ENCODE data around the gene LASP1. TPM values are rescaled to one million over a fixed set of nuclear protein-coding genes. Genes with fewer than 3 reads are reported as not detected.
"Not testable (repeated sequence)": the region's sequence is repeated elsewhere in the genome, so short reads cannot be mapped to it uniquely, and the experiment has no call there.

The LASP1 gene
- total RNA-seq, 3 donors from 2014 or later, result 74.7 to 109 (median 88.2) TPM

- Mint-ChIP-seq H3K27me3 (ENCODE audit: low read depth) (no peaks in the 10 kb centered on the region), H3K4me1 (ENCODE audit: low read depth) (peaks cover 13% of the 10 kb centered on the region), H3K4me3 (no peak overlapping the region), H3K36me3 (ENCODE audit: insufficient read depth) (peaks cover 30% of the 10 kb centered on the region), H3K9me3 (no peaks in the 10 kb centered on the region)
- DNase-seq (no peak), ATAC-seq (no peak)
Observed at GRCh38 chr17:38918129-38918913, 48.5 kb downstream of the LASP1 start.

GRCh38 chr17:38918916-38919315 lies 49.1 kb downstream of the LASP1 start:
- Mint-ChIP-seq H3K4me1 (ENCODE audit: low read depth) (peaks cover 14% of the 10 kb centered on the region), H3K9me3 (no peaks in the 10 kb centered on the region), H3K36me3 (ENCODE audit: insufficient read depth) (peaks cover 29% of the 10 kb centered on the region), H3K27me3 (ENCODE audit: low read depth) (no peaks in the 10 kb centered on the region), H3K4me3 (no peak overlapping the region)
- DNase-seq, result no peak
- ATAC-seq, result no peak

GRCh38 chr17:38919316-38920078 lies 49.6 kb downstream of the LASP1 start:
- no peak for ATAC-seq
- Mint-ChIP-seq H3K27me3 (ENCODE audit: low read depth) (no peaks in the 10 kb centered on the region), H3K9me3 (no peaks in the 10 kb centered on the region)

GRCh38 chr17:38920374-38921291 lies 50.8 kb downstream of the LASP1 start:
- H3K4me3 Mint-ChIP-seq, result no peak overlapping the region
- no peaks in the 10 kb centered on the region for H3K9me3 Mint-ChIP-seq
- ATAC-seq (no peak), DNase-seq (no peak)
- H3K27me3 Mint-ChIP-seq (ENCODE audit: low read depth), result no peaks in the 10 kb centered on the region
- peaks cover 19% of the 10 kb centered on the region for H3K36me3 Mint-ChIP-seq (ENCODE audit: insufficient read depth)
- H3K4me1 Mint-ChIP-seq (ENCODE audit: low read depth), result peaks cover 24% of the 10 kb centered on the region

More at GRCh38 chr17:38919316-38920078, 49.6 kb downstream of the LASP1 start:
- Mint-ChIP-seq H3K36me3 (ENCODE audit: insufficient read depth) (peaks cover 24% of the 10 kb centered on the region), H3K4me3 (no peak overlapping the region), H3K4me1 (ENCODE audit: low read depth) (peaks cover 14% of the 10 kb centered on the region)
- DNase-seq, result no peak

- Mint-ChIP-seq H3K36me3 (ENCODE audit: insufficient read depth) (peaks cover 14% of the 10 kb centered on the region), H3K27me3 (ENCODE audit: low read depth) (no peaks in the 10 kb centered on the region), H3K4me1 (ENCODE audit: low read depth) (peaks cover 37% of the 10 kb centered on the region), H3K4me3 (no peak overlapping the region), H3K9me3 (no peaks in the 10 kb centered on the region)
- no peak for ATAC-seq
- no peak for DNase-seq
Observed at GRCh38 chr17:38921756-38922411, 52.0 kb downstream of the LASP1 start.

GRCh38 chr17:38922538-38923297 lies 52.9 kb downstream of the LASP1 start:
- Mint-ChIP-seq H3K4me3 (no peak overlapping the region), H3K4me1 (ENCODE audit: low read depth) (peaks cover 37% of the 10 kb centered on the region), H3K27me3 (ENCODE audit: low read depth) (no peaks in the 10 kb centered on the region), H3K36me3 (ENCODE audit: insufficient read depth) (peaks cover 11% of the 10 kb centered on the region), H3K9me3 (no peaks in the 10 kb centered on the region)
- DNase-seq, result no peak
- no peak for ATAC-seq

- H3K9me3 Mint-ChIP-seq, result no peaks in the 10 kb centered on the region
- H3K36me3 Mint-ChIP-seq (ENCODE audit: insufficient read depth), result peaks cover under 1% of the 10 kb centered on the region
- peaks cover 36% of the 10 kb centered on the region for H3K4me1 Mint-ChIP-seq (ENCODE audit: low read depth)
- H3K4me3 Mint-ChIP-seq, result no peak within 1 kb of the TSS
- ATAC-seq (peak; percentile 35 to 44), DNase-seq (peak; percentile 24)
- H3K27me3 Mint-ChIP-seq (ENCODE audit: low read depth), result no peaks in the 10 kb centered on the region
Observed at GRCh38 chr17:38925263-38925995, 55.6 kb downstream of the LASP1 start, which contains the start of gene LASP1NB. Gene LASP1NB, plus strand, starts transcription at chr17:38925614.

- ATAC-seq (peak; percentile 81), DNase-seq (no peak)
- H3K27me3 Mint-ChIP-seq (ENCODE audit: low read depth), result no peaks in the 10 kb centered on the region
- H3K36me3 Mint-ChIP-seq (ENCODE audit: insufficient read depth), result no peaks in the 10 kb centered on the region
- no peaks in the 10 kb centered on the region for H3K9me3 Mint-ChIP-seq
- H3K4me1 Mint-ChIP-seq (ENCODE audit: low read depth), result peaks cover 35% of the 10 kb centered on the region
- no peak overlapping the region for H3K4me3 Mint-ChIP-seq
Observed at GRCh38 chr17:38926293-38927070, 56.6 kb downstream of the LASP1 start.

- H3K27me3 Mint-ChIP-seq (ENCODE audit: low read depth); DNase-seq; ATAC-seq; H3K9me3 Mint-ChIP-seq; H3K36me3 Mint-ChIP-seq (ENCODE audit: insufficient read depth); H3K4me3 Mint-ChIP-seq: not testable (repeated sequence)
- H3K4me1 Mint-ChIP-seq (ENCODE audit: low read depth), result peaks cover 14% of the 10 kb centered on the region
Observed at GRCh38 chr17:38930782-38931181, 60.9 kb downstream of the LASP1 start.

- not testable (repeated sequence) for DNase-seq, ATAC-seq
Observed at GRCh38 chr17:38933962-38934361, 64.1 kb downstream of the LASP1 start.

GRCh38 chr17:38939987-38940386 lies 70.1 kb downstream of the LASP1 start:
- H3K36me3 Mint-ChIP-seq (ENCODE audit: insufficient read depth), result no peaks in the 10 kb centered on the region
- ATAC-seq (no peak), DNase-seq (no peak)
- H3K4me1 Mint-ChIP-seq (ENCODE audit: low read depth), result peaks cover 3% of the 10 kb centered on the region
- H3K27me3 Mint-ChIP-seq (ENCODE audit: low read depth), result no peaks in the 10 kb centered on the region
- H3K9me3 Mint-ChIP-seq, result no peaks in the 10 kb centered on the region
- H3K4me3 Mint-ChIP-seq, result no peak overlapping the region

More at GRCh38 chr17:38933962-38934361, 64.1 kb downstream of the LASP1 start:
- not testable (repeated sequence) for H3K9me3 Mint-ChIP-seq; H3K4me3 Mint-ChIP-seq; H3K27me3 Mint-ChIP-seq (ENCODE audit: low read depth); H3K4me1 Mint-ChIP-seq (ENCODE audit: low read depth); H3K36me3 Mint-ChIP-seq (ENCODE audit: insufficient read depth)

- DNase-seq, result no peak
- Mint-ChIP-seq H3K9me3 (no peaks in the 10 kb centered on the region), H3K27me3 (ENCODE audit: low read depth) (no peaks in the 10 kb centered on the region), H3K4me3 (no peak overlapping the region), H3K36me3 (ENCODE audit: insufficient read depth) (no peaks in the 10 kb centered on the region), H3K4me1 (ENCODE audit: low read depth) (peaks cover 3% of the 10 kb centered on the region)
- ATAC-seq, result no peak
Observed at GRCh38 chr17:38940404-38940803, 70.5 kb downstream of the LASP1 start.

Measured in activated T-cell treated with anti-CD3 and anti-CD28 coated beads, Interleukin-2, amount 50 U/mL, for 4 hours (primary cell).